Stimulated activated CD4-positive, alpha-beta T cell treated with anti-CD3 and anti-CD28 coated beads, TNF-alpha, amount 100 ng/mL, for 48 hours (primary cell): ENCODE data around the gene HIGD1C.
"Not testable (repeated sequence)": the region's sequence is repeated elsewhere in the genome, so short reads cannot be mapped to it uniquely, and the experiment has no call there.

Experiments
- DNase-seq, 3 donors: peaks; one replicate each; pipeline ENCODE4 v3.0.0-alpha.2; 2020; ENCODE audit warnings: low read depth in 3 of 3

The HIGD1C gene

DNA sequence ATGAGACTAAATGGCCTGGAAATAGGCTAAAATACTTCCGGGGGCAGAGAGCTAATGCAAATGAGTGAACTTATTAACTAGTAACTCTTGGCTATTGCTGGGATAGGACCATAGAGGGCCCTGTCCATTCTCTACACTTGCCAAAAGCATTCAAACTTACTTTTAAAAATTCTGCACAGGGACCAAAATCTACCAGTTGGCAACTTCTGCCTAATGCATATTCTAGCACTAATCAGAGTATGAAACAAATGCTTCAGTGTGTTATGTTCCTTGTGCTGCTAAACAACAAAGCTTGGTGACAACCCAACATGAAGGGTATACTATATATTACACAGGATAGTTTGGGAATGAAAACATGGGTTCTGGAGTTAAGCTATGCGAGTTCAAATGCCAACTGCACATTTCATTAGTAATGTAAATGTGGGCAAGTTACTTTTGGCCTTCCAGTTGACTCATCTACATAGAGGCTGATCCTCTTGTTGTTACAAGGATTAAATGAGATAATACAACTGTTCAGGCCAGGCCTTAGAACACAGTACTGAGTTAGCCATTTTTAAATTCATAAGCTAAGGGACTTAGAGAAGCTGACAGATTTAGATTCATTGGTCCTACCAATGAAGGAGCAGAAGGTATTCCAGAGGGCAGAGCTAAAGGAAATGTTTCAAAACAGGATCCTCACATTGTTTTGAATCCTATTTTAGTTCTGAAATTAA, 32.4 kb downstream of the HIGD1C start:
- no peak for DNase-seq

GRCh38 chr12:50985322-50985721, 33.0 kb downstream of the HIGD1C start:
- no peak for DNase-seq

DNA sequence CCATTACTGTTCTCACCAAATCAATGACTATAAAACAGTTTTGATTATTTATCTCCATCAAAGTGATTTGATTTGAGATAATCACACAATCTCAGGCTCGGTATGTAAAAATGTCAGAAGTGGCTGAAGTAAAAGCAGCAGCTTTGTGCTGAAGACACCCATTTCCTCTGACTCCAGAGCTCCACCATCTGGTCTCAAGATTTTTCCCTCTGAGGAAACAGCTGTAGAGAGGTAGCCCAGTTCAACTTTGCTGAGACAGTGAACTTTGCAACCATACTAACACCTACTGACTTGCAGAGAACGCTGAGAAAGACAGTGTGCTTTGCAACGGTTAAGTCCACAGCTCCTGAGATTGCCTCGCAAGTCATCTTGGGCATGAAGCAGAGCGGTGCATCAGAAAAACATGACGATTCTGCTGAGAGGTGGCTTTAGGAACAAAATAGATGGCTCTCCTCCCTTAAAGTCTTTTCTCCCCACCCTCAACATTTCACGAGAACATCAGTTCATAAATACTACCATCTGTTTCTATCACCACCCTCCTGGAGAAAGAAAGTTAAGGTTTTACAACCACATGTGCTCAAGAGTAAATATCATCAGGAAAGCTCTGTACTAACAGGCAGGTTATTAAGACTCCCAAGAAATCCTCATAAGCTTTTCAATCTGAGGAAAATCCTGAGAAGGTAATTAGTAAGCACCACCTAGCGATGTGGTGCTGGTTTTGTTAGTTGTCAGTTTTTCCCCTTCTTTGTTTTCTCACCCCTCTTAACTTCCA, 34.8 kb downstream of the HIGD1C start:
- no peak for DNase-seq

DNA sequence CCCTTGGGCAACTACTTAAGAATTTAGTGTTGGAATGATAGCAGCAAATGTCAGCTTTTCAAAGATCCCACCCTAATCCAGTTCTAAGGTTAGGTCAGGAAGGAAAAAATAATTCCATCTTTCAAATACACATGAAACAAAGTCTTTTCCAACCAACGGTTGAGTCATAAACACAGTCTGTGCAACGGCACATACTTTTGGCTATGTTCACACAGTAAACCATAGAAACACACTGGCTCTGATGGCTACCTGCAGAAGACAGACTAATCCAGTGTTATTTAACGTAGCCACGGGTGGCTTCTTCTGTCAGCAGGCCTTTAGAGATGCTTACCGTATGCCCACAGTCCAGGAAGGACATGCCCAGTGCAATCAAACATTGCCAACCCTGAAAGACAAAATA, 35.7 kb downstream of the HIGD1C start:
- no peak for DNase-seq

GRCh38 chr12:50988871-50989270, 36.5 kb downstream of the HIGD1C start:
- no peak for DNase-seq

DNA sequence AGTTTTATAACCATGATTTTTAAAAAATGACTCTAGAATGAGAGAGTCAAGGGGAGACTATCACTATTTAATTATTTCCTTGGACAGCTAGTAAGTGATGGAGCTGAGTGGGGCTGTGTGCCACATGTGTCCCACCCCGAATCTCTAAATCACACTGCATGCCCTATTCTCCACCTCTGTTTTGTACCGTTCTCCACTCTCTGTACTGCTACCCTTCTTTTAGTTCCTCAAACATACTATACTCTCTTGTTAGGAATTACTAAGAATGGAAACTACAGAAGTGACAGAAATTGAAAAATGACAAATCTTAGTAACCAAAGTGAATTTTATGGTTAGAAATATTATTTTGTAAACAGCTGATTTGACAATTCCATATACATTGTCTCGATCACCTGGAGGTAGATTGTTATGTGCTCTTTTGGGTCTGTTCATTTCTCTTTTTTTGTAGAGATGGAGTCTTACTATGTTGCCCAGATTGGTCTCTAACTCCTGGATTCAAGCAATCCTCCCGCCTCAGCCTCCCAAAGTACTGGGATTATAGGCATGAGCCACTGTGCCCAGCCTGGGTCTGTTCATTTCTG, 37.9 kb downstream of the HIGD1C start:
- no peak for DNase-seq

DNA sequence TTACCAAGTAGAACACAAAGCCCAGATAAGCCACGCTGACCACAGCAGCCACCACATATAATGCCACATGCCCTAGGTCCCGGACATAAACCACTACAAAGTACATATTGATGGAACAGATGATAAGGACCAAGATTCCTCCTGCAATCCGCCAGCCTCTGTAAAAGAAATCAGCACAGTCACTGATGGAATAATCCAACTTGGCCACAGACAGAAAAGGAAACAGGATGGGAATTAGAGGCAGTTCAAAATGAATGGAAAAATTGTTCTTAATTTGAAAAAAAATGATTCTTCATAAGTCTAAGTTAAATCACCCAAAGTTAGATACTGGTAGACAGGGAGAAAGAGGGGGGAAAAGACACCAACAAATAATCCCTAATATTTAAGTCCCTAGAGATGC, 38.4 kb downstream of the HIGD1C start:
- DNase-seq: no peak

DNA sequence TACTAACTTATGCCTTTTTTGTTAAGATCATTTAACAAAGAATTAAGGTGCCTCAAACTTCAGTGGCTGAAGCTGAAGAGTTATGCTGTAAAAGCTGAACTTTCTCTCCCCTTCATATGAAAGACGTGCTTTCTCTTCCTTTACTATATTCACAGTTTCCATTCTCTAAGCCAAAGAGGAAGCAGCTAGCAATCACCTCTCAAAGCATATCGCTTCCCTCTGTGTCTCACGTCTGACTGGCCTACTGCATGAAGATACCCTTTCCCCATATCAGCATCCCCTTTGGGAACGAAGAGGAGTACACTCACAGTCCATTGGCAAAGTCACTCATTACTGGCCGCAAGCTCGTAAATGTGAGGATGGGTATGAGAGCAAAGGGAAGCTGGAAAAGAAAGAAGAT, 38.9 kb downstream of the HIGD1C start:
- no peak for DNase-seq

- DNase-seq: no peak
These were observed 40.5 kb downstream of the HIGD1C start for GRCh38 chr12:50992819-50993218.

DNA sequence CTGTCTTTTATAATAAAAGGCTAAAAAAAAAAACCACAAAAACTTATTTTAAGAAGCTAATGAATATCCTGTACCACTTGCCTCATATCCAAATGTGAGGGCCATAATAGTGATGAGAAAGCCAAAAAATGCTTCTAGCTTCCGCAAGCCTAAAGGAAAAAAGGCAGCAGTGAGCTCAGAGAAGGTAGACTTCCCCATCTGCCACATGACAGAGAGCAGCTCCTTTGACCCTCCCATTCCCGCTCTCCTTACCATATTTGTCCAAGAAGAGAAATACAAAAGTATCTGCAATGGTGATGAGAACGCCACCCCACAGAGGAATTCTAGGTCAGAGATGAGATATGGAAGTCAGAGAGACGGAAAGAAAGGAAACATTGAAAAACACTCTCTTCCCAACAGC, 46.7 kb downstream of the HIGD1C start:
- DNase-seq: no peak

DNA sequence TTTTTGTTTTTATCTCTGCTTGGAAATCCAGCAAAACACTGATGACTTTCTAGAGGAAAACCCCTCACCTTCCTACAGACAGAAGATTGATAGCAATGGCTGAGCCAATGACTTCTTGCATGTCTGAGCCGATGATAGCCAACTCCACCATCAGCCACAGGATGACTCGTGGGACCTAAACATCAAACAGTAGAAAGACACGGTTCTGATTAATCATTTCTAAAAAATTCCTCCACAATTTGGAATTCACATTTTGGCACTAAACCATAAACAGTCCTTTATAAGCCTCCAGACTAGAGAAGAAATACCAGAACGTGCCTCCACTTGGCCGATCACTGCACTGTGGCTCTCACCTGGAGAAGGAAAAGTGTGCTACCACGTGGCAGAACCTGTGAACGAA, 47.9 kb downstream of the HIGD1C start:
- DNase-seq: no peak

DNA sequence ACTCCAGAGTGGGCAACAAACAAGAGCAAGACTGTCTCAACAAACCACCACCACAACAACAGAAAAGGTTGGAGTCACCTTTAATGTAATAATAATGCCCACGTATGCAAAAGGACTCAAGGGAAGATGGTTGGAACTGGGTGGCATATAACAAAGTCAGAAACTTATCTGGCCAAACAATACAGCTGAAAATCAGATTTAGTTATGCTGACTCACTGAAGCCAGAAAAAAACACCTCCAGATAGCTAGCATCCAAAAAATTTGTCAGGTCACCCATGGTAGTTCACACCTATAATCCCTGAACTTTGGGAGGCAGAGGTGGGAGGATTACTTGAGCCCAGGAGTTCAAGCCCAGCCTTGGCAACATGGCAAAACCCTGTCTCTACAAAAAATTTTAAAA, 49.5 kb downstream of the HIGD1C start:
- no peak for DNase-seq

GRCh38 chr12:51004504-51004903, 52.2 kb downstream of the HIGD1C start:
- no peak for DNase-seq

GRCh38 chr12:51005030-51005429, 52.7 kb downstream of the HIGD1C start:
- DNase-seq: no peak

GRCh38 chr12:51005671-51006070, 53.3 kb downstream of the HIGD1C start:
- no peak for DNase-seq

GRCh38 chr12:51008329-51009055, 56.1 kb downstream of the HIGD1C start:
- DNase-seq: no peak

- DNase-seq: no peak
These were observed 56.7 kb downstream of the HIGD1C start for GRCh38 chr12:51009056-51009440.

- DNase-seq: no peak
These were observed 59.6 kb downstream of the HIGD1C start for GRCh38 chr12:51011955-51012354.

- no peak for DNase-seq
These were observed 60.4 kb downstream of the HIGD1C start for GRCh38 chr12:51012570-51013236.

DNA sequence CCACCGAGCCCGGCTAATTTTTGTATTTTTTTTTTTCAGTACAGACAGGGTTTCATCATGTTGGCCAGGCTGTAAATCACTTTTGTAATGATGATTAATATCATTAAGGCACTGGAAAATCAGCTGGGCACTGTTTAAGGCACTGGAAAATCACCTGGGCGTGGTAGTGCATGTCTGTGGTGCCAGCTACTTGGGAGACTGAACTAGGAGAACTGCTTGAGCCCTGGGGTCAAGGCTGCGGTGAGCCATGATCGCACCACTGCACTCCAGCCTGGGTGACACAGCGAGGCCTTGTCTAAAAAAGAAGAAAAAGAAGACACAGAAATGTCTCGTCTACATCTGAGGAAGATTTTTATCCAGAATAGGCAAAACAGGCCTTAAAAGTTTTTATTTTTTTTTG, 61.1 kb downstream of the HIGD1C start:
- DNase-seq: no peak

DNA sequence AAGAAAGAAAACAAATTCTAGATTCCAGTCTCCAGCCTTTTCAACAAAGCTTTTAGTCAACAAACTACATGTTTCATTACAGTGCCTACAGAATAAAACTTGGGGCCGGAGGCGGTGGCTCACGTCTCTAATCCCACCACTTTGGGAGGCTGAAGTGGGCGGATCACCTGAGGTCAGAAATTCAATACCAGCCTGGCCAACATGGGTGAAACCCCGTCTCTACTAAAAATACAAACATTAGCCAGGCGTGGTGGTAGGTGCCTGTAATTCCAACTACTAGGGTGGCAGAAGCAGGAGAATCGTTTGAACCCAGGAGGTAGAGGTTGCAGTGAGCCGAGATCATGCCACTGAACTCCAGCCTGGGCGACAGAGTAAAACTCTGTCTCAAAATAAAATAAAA, 62.1 kb downstream of the HIGD1C start:
- not testable (repeated sequence) for DNase-seq

- no peak for DNase-seq
These were observed 65.1 kb downstream of the HIGD1C start for GRCh38 chr12:51017452-51017851.
